Measurements from ENCODE around the gene LILRB2.
A peak's percentile ranks its signal among the peaks of the same experiment; 100 is the strongest.

LILRB2 gene

DNA sequence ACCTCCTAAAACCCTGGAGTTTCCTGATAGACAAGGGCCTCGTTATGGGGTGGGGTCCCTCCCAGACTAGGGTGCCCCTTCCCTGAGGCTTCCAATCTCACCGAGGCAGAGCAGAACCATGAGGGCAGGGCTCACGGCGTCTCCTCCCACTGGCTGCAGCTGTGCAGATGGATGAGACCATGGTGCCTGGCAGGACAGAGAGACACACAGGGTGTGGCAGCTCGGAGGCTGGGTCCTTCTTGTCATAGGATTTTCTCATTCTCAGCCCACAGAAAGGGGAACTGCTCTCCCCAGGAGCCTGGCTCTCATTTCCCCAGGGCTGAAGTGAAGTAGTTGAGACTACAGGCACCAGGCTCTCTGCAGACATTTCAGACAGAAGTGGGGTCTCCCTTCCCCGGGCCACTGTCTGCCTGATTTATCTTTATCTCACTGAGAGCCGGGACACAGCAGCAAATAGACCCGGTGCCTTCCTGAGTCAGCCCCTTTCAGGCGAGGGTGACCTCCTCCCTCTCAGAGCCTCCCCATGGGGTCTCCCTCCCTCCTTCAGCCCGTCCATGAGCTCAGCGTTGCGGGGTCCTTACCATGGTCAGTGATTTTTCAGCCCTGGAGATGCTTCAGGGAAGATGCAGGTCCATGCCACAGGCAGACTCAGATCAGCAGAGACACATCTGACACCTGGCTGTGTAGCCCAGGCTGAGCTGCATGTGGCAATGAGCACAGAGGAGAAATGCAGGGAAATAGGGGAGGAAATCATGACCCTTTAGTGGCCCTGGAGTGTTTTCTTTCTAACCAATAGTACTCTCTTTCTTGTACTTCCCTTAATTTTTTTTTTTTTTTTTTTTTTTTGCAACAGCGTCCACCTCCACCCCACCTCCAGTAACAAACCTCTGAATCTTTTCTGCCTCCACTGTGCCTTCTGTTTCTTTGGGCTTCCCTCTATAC lies 31.8 kb upstream of the LILRB2 start, which contains the start of gene LILRA5:
TSS of gene LILRA5 (minus strand) at position 731 of the 942 bp plus-strand sequence. CDS start at position 584, 147 bp downstream.
- peak; percentile 71 for DNase-seq (ENCODE audit: low spot score)
- peak within 1 kb of the TSS in 1 of 2 donors; percentile 28 for H3K27ac ChIP-seq
- TF ChIP-seq CTCF (IDR thresholded peaks at IDR 0.05), result no peak
- H3K4me3 ChIP-seq, result no peak within 1 kb of the TSS

- TF ChIP-seq CTCF (IDR thresholded peaks at IDR 0.05), result no peak
- Histone ChIP-seq H3K27ac (no peak overlapping the region), H3K4me3 (no peak overlapping the region)
- DNase-seq (ENCODE audit: low spot score), result no peak
Measured at GRCh38 chr19:54312011-54312410, 31.1 kb upstream of the LILRB2 start.

DNA sequence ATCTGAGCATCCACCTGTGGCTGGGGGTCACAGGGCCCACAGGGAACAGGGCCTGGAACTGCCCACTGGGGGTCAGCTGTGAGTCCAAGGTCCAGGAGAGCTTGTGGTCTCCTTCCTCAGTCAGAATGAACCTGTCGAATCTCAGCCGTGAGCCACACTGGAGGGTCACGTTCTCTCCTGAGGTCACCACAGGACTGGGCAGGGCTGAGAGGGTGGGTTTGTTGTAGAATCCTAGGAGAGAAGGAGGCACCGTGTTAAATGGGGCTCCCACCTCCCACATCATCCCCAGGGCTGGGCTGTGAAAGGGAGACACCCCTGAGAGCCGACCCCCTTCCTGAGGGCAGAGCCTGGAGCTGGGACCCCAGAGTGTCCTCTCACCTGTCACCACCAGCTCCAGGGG lies 30.6 kb upstream of the LILRB2 start:
- no peak for TF ChIP-seq CTCF (IDR thresholded peaks at IDR 0.05)
- peak; percentile 45 for DNase-seq (ENCODE audit: low spot score)
- Histone ChIP-seq H3K4me3 (no peak overlapping the region), H3K27ac (no peak overlapping the region)

DNA sequence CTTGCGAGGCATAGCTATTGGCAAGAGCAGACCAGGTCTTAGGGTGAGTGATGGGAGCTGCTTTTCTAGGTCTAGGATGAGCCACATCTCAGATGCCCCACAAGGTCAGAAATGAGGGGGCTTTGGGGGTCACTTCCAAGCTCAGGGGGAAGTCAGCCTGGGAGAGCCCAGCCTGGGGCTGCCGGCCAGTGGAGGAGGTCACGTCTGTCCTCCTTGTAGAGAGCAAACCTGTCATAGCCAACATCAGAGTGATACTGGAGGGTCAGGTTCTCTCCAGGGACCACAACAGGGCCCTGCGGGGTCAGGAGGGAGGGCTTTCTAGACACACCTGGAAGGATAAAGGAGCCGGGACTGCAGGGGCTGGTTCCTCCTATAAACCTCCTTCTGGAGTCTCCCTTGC lies 29.6 kb upstream of the LILRB2 start:
- no peak overlapping the region for H3K4me3 ChIP-seq
- no peak for TF ChIP-seq CTCF (IDR thresholded peaks at IDR 0.05)
- DNase-seq (ENCODE audit: low spot score), result peak; percentile 43
- H3K27ac ChIP-seq, result no peak overlapping the region

- no peak for TF ChIP-seq CTCF (IDR thresholded peaks at IDR 0.05)
- Histone ChIP-seq H3K27ac (no peak overlapping the region), H3K4me3 (no peak overlapping the region)
- DNase-seq (ENCODE audit: low spot score), result peak; percentile 57
Measured at GRCh38 chr19:54309811-54310210, 28.9 kb upstream of the LILRB2 start.

GRCh38 chr19:54307389-54308020 lies 26.6 kb upstream of the LILRB2 start:
- H3K27ac ChIP-seq, result no peak overlapping the region
- TF ChIP-seq CTCF (IDR thresholded peaks at IDR 0.05), result no peak
- no peak for DNase-seq (ENCODE audit: low spot score)
- no peak overlapping the region for H3K4me3 ChIP-seq

Data from coronary artery (tissue), 2 donors.